ENCODE data around the gene SBNO2.
"Not testable (repeated sequence)": the region's sequence is repeated elsewhere in the genome, so short reads cannot be mapped to it uniquely, and the experiment has no call there.

SBNO2 gene

GRCh38 chr19:1114728-1115127 is 59.3 kb downstream of the SBNO2 start:
- not testable (repeated sequence) for H3K4me1 Mint-ChIP-seq, H3K27me3 Mint-ChIP-seq, H3K27ac Mint-ChIP-seq, H3K4me3 Mint-ChIP-seq, ATAC-seq, H3K9me3 Mint-ChIP-seq
- H3K36me3 Mint-ChIP-seq = peaks cover 17% of the 10 kb centered on the region

- Mint-ChIP-seq H3K27me3 (no peaks in the 10 kb centered on the region), H3K9me3 (no peaks in the 10 kb centered on the region), H3K27ac (no peak overlapping the region), H3K36me3 (peaks cover 17% of the 10 kb centered on the region), H3K4me3 (no peak overlapping the region), H3K4me1 (no peaks in the 10 kb centered on the region)
- ATAC-seq = no peak
Measured at GRCh38 chr19:1113986-1114483, 60.0 kb downstream of the SBNO2 start.

- H3K27ac Mint-ChIP-seq = no peak overlapping the region
- H3K4me3 Mint-ChIP-seq = no peak overlapping the region
Measured at GRCh38 chr19:1113030-1113985, 60.8 kb downstream of the SBNO2 start.

GRCh38 chr19:1112268-1113029 is 61.6 kb downstream of the SBNO2 start:
- Mint-ChIP-seq H3K27ac (no peak overlapping the region), H3K36me3 (peaks cover 4% of the 10 kb centered on the region), H3K9me3 (no peaks in the 10 kb centered on the region)

More at GRCh38 chr19:1113030-1113985, 60.8 kb downstream of the SBNO2 start:
- Mint-ChIP-seq H3K27me3 (no peaks in the 10 kb centered on the region), H3K9me3 (no peaks in the 10 kb centered on the region), H3K36me3 (peaks cover 9% of the 10 kb centered on the region), H3K4me1 (no peaks in the 10 kb centered on the region)
- peak; percentile 87 for ATAC-seq

GRCh38 chr19:1111641-1112267 is 62.3 kb downstream of the SBNO2 start:
- peaks cover 9% of the 10 kb centered on the region for H3K4me1 Mint-ChIP-seq
- no peak for ATAC-seq
- no peak overlapping the region for H3K4me3 Mint-ChIP-seq
- H3K27me3 Mint-ChIP-seq = no peaks in the 10 kb centered on the region
- H3K27ac Mint-ChIP-seq = no peak overlapping the region
- no peaks in the 10 kb centered on the region for H3K9me3 Mint-ChIP-seq
- H3K36me3 Mint-ChIP-seq = peaks cover 9% of the 10 kb centered on the region

More at GRCh38 chr19:1112268-1113029, 61.6 kb downstream of the SBNO2 start:
- Mint-ChIP-seq H3K27me3 (no peaks in the 10 kb centered on the region), H3K4me3 (no peak overlapping the region), H3K4me1 (peaks cover 2% of the 10 kb centered on the region)
- no peak for ATAC-seq

GRCh38 chr19:1110809-1111640 is 63.0 kb downstream of the SBNO2 start:
- ATAC-seq = no peak
- Mint-ChIP-seq H3K9me3 (no peaks in the 10 kb centered on the region), H3K4me3 (no peak overlapping the region), H3K27me3 (no peaks in the 10 kb centered on the region), H3K27ac (no peak overlapping the region), H3K36me3 (peaks cover 14% of the 10 kb centered on the region), H3K4me1 (peaks cover 12% of the 10 kb centered on the region)

GRCh38 chr19:1109697-1110671 is 64.1 kb downstream of the SBNO2 start:
- no peak for ATAC-seq
- H3K4me1 Mint-ChIP-seq = peaks cover 12% of the 10 kb centered on the region
- H3K27me3 Mint-ChIP-seq = no peaks in the 10 kb centered on the region
- no peaks in the 10 kb centered on the region for H3K9me3 Mint-ChIP-seq
- peaks cover 11% of the 10 kb centered on the region for H3K36me3 Mint-ChIP-seq
- H3K27ac Mint-ChIP-seq = no peak overlapping the region
- no peak overlapping the region for H3K4me3 Mint-ChIP-seq

- no peaks in the 10 kb centered on the region for H3K27me3 Mint-ChIP-seq
- no peak overlapping the region for H3K4me3 Mint-ChIP-seq
- H3K36me3 Mint-ChIP-seq = peaks cover 11% of the 10 kb centered on the region
- H3K9me3 Mint-ChIP-seq = no peaks in the 10 kb centered on the region
- no peak for ATAC-seq
- no peak overlapping the region for H3K27ac Mint-ChIP-seq
- H3K4me1 Mint-ChIP-seq = peaks cover 12% of the 10 kb centered on the region
Measured at GRCh38 chr19:1109032-1109551, 65.0 kb downstream of the SBNO2 start.

GRCh38 chr19:1108291-1109031 is 65.6 kb downstream of the SBNO2 start:
- Mint-ChIP-seq H3K27ac (no peak overlapping the region), H3K9me3 (no peaks in the 10 kb centered on the region), H3K4me1 (peaks cover 14% of the 10 kb centered on the region), H3K36me3 (peaks cover 11% of the 10 kb centered on the region), H3K27me3 (no peaks in the 10 kb centered on the region), H3K4me3 (no peak overlapping the region)
- ATAC-seq = no peak

- Mint-ChIP-seq H3K27me3 (no peaks in the 10 kb centered on the region), H3K4me1 (peaks cover 21% of the 10 kb centered on the region), H3K27ac (peak overlapping the region; percentile 46), H3K36me3 (peaks cover 11% of the 10 kb centered on the region), H3K4me3 (no peak overlapping the region), H3K9me3 (no peaks in the 10 kb centered on the region)
- no peak for ATAC-seq
Measured at GRCh38 chr19:1107661-1108261, 66.3 kb downstream of the SBNO2 start.

- Mint-ChIP-seq H3K36me3 (peaks cover 11% of the 10 kb centered on the region), H3K4me3 (peak overlapping the region; percentile 30), H3K9me3 (no peaks in the 10 kb centered on the region), H3K27ac (peak overlapping the region; percentile 46), H3K4me1 (peaks cover 26% of the 10 kb centered on the region), H3K27me3 (no peaks in the 10 kb centered on the region)
- no peak for ATAC-seq
Measured at GRCh38 chr19:1106841-1107660, 67.0 kb downstream of the SBNO2 start.
